NCI-H2029 treated with DMSO at 0.1 percent for 48 hours (cell line): Measurements from ENCODE around the gene WRAP73.

ENCODE experiments used
- DNase-seq: peaks from one replicate; lab custom pipeline; 2025; lab: John Stamatoyannopoulos, UW

WRAP73 gene

GRCh38 chr1:3668585-3669300 lies 18.8 kb upstream of the WRAP73 start:
- DNase-seq = no peak

GRCh38 chr1:3668148-3668547 lies 18.2 kb upstream of the WRAP73 start:
- no peak for DNase-seq

- DNase-seq = no peak
Measured at GRCh38 chr1:3664700-3665375, 14.9 kb upstream of the WRAP73 start.

- DNase-seq = no peak
Measured at GRCh38 chr1:3663999-3664699, 14.2 kb upstream of the WRAP73 start.

GRCh38 chr1:3662080-3662671 lies 12.3 kb upstream of the WRAP73 start:
- DNase-seq = no peak

- no peak for DNase-seq
Measured at GRCh38 chr1:3661631-3662030, 11.7 kb upstream of the WRAP73 start.

GRCh38 chr1:3660704-3661103 lies 10.8 kb upstream of the WRAP73 start:
- no peak for DNase-seq

- DNase-seq = no peak
Measured at GRCh38 chr1:3659093-3659492, 9.2 kb upstream of the WRAP73 start.

GRCh38 chr1:3658231-3658615 lies 8.3 kb upstream of the WRAP73 start:
- DNase-seq = no peak

- no peak for DNase-seq
Measured at GRCh38 chr1:3657578-3658230, 7.8 kb upstream of the WRAP73 start.

GRCh38 chr1:3657096-3657475 lies 7.2 kb upstream of the WRAP73 start:
- DNase-seq = no peak

GRCh38 chr1:3656450-3657095 lies 6.7 kb upstream of the WRAP73 start:
- no peak for DNase-seq

GRCh38 chr1:3654549-3655281 lies 4.8 kb upstream of the WRAP73 start:
- no peak for DNase-seq

GRCh38 chr1:3653286-3653618 lies 3.3 kb upstream of the WRAP73 start:
- no peak for DNase-seq

- DNase-seq = no peak
Measured at GRCh38 chr1:3652548-3653285, 2.8 kb upstream of the WRAP73 start.

GRCh38 chr1:3651930-3652547 lies 2.1 kb upstream of the WRAP73 start, which contains the start of gene TP73:
TSS of gene TP73 (plus strand) at chr1:3652516. CDS start at chr1:3682366, 29,850 bp downstream.
- DNase-seq = no peak

- DNase-seq = no peak
Measured at GRCh38 chr1:3651026-3651929, 1.4 kb upstream of the WRAP73 start.

GRCh38 chr1:3650248-3651025 lies 534 bp upstream of the WRAP73 start:
- DNase-seq = no peak
